SU-DHL-6 (cell line): ENCODE data around the gene NAV2.

Experiments
- CTCF ChIP-seq: fragments of 200-600 bp; sonication (generic); IDR thresholded peaks from one replicate; pipeline ENCODE4 v1.5.1; 2017; ENCODE audit warnings: antibody characterized with exemption, mild to moderate bottlenecking, low read length, moderate library complexity; ENCODE audit not compliant: insufficient read depth, poor library complexity, severe bottlenecking
- EZH2phosphoT487 ChIP-seq: fragments of 200-600 bp; sonication (generic), shearing (Covaris generic); conservative IDR thresholded peaks from 2 replicates; pipeline ENCODE4 v1.6.1; 2018; ENCODE audit warnings: mild to moderate bottlenecking, antibody characterized with exemption, low read length, moderate library complexity, mixed read lengths

- TF ChIP-seq CTCF: no peak
- no peak for TF ChIP-seq EZH2phosphoT487
Observed at GRCh38 chr11:19816817-19817216, 104.2 kb downstream of the NAV2 start.
